Jurkat, Clone E6-1 (cell line): Measurements from ENCODE around the gene SLC27A1.
"Not testable (repeated sequence)": the region's sequence is repeated elsewhere in the genome, so short reads cannot be mapped to it uniquely, and the experiment has no call there.

Source experiments
- DNase-seq: peaks from one replicate; pipeline ENCODE4 v3.0.0-alpha.2; 2011; ENCODE audit warnings: low read depth, low spot score
- H3K4me3 ChIP-seq: 2 replicates; pipeline ENCODE4 v1.5.1; 2011; ENCODE audit warnings: mild to moderate bottlenecking, low read length, control low read depth, moderate library complexity

SLC27A1 gene

GRCh38 chr19:17529239-17530158 lies 59.2 kb downstream of the SLC27A1 start:
- H3K4me3 ChIP-seq = no peak overlapping the region

DNA sequence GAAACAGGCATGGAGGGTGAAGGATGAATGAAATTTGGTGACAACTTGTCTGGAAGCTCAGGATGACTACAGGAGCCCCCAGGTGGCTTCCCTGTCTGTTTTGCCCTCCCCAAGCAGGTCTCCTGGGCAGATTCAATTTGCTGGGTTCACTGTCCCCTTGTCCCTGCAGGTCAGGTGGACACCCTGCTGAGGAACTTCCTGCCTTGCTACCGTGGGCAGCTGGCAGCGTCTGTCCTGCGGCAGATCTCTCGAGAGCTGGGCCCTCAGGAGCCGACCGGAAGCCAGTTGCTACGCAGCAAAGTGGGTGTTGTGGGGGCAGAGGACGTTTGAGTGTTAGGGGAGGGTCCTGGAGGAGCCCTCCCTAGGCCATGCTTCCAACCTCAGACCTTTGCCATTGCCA lies 60.3 kb downstream of the SLC27A1 start:
- H3K4me3 ChIP-seq = no peak overlapping the region
- DNase-seq = no peak

More at GRCh38 chr19:17529239-17530158, 59.2 kb downstream of the SLC27A1 start:
- no peak for DNase-seq

DNA sequence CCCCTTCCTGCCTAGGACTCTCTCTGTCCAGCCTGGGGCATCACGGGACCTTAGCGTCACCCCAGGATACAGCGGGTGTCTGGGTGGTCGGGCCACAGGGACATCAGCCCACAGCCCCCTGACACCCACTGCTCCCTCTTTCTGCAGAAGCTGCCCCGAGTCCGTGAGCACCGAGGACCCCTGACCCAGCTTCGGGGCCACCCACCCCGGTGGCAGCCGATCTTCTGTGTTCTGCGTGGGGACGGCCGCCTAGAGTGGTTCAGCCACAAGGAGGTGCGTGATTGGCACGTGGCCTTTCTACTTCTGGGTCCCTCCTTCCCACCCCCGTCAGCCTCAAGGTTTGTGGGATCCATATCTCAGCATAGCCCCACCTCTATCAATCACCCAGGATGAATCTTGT lies 61.8 kb downstream of the SLC27A1 start:
- DNase-seq = no peak
- H3K4me3 ChIP-seq = no peak overlapping the region

- no peak overlapping the region for H3K4me3 ChIP-seq
- DNase-seq = no peak
Observed at GRCh38 chr19:17532557-17532956, 62.2 kb downstream of the SLC27A1 start.

- H3K4me3 ChIP-seq = no peak overlapping the region
- DNase-seq = no peak
Observed at GRCh38 chr19:17534767-17535166, 64.4 kb downstream of the SLC27A1 start.

DNA sequence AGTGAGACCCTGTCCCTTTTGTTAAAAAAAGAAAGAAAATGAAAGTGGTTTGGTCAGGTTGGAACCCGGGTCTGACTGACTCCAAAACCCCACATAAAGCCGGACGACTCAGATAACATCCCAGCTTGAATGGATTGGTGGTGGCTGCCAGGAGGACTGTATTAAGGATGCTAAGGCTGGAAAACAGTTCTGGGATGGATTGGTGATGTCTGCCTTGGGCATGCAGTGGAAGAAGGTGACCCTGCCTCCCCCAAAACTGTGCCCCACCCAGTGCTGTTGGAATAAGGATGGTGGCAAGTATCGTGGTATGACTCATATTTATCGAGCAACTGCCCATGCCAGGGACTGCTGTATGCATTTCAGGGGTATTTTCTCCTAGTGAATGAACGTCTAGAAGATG lies 66.6 kb downstream of the SLC27A1 start:
- no peak overlapping the region for H3K4me3 ChIP-seq
- DNase-seq = no peak

GRCh38 chr19:17538684-17539237 lies 68.4 kb downstream of the SLC27A1 start:
- no peak for DNase-seq
- H3K4me3 ChIP-seq = peak overlapping the region; percentile 50

DNA sequence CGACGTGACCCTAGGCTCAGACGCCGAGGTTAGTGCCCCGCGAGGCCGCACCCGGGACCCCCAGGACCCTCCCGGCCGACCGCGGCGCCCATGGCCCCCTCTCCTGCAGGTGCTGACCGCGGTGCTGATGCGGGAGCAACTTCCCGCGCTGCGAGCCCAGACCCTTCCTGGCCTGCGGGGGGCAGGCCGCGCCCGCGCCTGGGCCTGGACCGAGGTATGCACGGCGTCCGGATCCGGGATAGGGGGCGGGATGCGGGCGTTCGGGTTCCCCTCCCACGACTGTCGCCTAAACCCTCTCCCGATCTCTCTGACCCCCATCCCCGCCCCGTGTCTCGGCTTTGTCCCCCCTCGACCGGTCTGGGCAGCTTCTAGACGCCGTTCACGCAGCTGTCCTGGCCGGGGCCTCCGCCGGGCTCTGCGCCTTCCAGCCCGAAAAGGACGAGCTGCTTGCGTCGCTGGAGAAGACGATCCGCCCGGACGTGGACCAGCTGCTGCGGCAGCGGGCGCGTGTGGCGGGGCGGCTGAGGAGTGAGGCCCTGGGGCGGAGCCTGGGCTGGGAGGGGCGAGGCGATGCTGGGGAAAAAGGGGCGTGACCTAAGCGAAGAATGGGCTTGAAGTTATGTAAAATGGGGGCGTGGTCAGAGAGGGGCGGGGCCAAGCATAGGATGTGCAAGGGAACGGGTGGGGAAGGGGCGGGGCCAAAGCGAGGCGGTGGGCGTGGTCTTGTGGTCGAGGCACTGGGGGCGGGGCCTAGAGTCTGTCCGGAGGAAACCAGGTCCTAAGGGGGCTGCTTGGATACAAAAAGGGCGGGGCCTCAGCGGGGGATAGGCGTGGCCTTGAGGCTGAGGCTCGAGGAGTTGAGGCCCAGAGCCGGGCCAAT lies 69.2 kb downstream of the SLC27A1 start:
- H3K4me3 ChIP-seq = peak overlapping the region; percentile 50
- DNase-seq = peak; percentile 97

DNA sequence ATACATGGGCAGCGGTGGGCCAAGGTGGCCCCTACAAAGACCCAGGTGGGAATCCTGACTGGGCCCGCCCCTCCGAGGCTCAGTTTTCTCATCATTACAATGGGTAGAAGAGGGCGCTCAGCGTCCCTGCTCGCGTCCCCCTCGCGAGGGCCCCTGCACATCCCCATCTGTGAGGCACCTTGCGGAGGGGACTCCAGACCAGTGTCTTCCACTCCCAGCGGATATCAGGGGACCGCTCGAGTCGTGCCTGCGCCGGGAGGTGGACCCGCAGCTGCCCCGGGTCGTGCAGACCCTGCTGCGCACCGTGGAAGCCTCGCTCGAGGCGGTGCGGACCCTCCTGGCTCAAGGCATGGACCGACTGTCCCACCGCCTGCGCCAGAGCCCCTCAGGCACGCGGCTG lies 69.8 kb downstream of the SLC27A1 start:
- no peak overlapping the region for H3K4me3 ChIP-seq
- no peak for DNase-seq

DNA sequence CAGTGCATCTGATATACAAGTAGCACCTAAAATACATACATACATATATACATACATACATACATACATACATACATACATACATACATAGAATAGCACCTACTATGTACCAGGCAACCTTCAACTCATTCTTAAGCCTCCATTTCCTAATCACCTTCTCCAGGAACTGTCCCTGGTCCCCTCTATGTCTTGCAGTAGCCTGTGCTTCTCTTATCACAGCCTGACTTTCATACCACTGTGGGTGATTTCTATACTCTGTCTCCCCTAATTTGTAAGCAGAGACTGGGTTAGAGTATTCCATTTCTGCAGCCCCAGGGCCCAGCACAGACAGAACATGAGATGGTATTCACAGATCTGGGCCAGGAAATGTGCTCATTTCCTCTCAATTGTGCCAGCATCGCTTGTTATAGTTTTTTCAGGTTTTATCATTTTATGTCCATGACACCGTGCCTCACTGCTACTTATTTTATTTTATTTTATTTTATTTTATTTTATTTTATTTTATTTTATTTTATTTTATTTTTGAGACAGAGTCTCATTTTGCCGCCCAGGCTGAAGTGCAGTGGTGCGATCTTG lies 70.9 kb downstream of the SLC27A1 start:
- H3K4me3 ChIP-seq = no peak overlapping the region
- DNase-seq = no peak

GRCh38 chr19:17542042-17542441 lies 71.7 kb downstream of the SLC27A1 start:
- DNase-seq = no peak
- H3K4me3 ChIP-seq = no peak overlapping the region

- DNase-seq = no peak
- no peak overlapping the region for H3K4me3 ChIP-seq
Observed at GRCh38 chr19:17542793-17543582, 72.7 kb downstream of the SLC27A1 start.

- no peak overlapping the region for H3K4me3 ChIP-seq
- no peak for DNase-seq
Observed at GRCh38 chr19:17543986-17544385, 73.7 kb downstream of the SLC27A1 start.

DNA sequence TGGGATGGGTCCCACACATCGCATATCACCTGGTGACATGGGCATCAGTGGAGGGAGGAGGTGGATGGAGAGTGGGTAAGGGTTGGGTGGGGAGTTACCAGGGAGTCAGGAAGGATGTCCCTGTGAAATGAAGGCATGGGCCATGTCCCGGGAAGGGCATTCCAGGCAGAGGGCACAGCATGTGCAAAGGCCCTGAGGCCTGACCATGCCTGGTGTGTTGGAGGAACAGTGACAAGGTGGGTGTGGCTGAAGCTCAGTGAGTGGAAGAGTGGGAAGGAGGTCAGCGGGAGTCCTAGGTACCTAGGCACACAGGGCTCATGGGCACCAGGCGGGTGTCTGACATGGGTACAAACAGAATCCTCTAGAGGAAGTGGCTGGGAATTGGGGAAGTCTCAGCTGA lies 74.1 kb downstream of the SLC27A1 start:
- DNase-seq = no peak
- no peak overlapping the region for H3K4me3 ChIP-seq

DNA sequence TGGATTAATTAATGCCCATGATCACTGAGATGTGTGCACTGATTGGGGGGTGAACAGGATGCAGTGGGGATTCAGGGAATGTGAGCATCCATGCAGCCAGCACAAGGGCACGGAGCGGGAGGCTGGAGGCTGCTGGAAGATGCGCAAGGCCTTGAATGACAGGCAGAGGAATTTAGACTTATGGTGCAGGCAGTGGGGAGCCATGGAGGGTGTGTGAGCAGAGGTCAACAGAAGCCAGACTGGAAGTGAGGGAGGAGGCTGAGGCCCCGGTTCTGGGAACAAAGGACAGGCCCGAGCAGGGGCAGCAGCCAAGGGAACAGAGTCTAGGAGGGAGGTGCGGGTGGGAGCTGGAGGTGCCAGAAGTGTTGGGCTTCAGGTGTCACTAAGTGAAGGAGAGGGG lies 77.8 kb downstream of the SLC27A1 start:
- no peak overlapping the region for H3K4me3 ChIP-seq

GRCh38 chr19:17549085-17549740 lies 78.9 kb downstream of the SLC27A1 start:
- no peak overlapping the region for H3K4me3 ChIP-seq
- DNase-seq = no peak

More for the DNA sequence above, 77.8 kb downstream of the SLC27A1 start:
- no peak for DNase-seq

DNA sequence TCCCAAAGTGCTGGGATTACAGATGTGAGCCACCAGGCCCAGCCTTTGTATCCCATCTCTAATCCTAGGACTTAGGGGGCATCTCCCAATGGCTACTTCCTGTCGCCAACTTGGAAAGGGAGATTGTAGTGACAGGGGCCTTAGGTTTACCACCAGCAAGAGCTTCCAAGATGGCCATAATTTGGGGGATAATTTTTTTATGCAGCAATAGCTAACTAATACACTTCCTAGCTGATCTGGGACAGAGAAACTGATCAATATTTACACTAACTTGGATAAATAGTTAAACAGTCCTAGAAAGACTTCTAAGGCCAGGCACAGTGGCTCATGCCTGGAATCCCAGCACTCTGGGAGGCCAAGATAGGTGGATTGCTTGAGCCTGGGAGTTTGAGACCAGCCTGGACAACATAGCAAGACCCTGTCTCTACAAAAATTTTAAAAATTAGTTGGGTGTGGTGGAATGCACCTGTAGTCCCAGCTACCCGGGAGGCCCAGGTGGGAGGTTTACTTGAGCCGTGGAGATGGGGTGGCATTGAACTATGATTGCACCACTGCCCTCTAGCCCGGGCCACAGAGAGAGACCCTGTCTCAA lies 79.8 kb downstream of the SLC27A1 start:
- no peak for DNase-seq
- H3K4me3 ChIP-seq = no peak overlapping the region

DNA sequence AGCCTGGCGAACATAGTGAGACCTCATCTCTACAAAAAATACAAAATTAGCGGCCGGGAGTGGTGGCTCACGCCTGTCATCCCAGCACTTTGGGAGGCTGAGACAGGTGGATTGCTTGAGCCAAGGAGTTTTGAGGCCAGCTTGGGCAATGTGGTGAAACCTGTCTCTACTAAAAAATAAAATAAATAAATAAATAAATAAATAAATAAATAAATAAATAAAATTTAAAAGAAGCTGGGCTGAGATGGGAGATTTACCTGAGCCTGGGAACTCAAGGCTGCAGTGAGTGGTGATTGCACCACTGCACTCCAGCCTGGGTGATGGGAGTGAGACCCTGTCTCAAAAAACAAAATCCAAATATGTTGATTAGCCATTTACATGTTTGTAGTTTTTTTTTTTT lies 82.4 kb downstream of the SLC27A1 start:
- not testable (repeated sequence) for DNase-seq

More for the DNA sequence above, 82.4 kb downstream of the SLC27A1 start:
- H3K4me3 ChIP-seq = not testable (repeated sequence)
